Neuronal stem cell (in vitro differentiated cells): Measurements from ENCODE around the gene TESPA1.

Experiments used
- DNase-seq: peaks from one replicate; pipeline ENCODE4 v3.0.0-alpha.2; 2013; ENCODE audit warnings: low spot score
- H2AFZ ChIP-seq: one replicate; pipeline ENCODE4 v1.6.1; 2013; ENCODE audit warnings: mild to moderate bottlenecking, low read length, inconsistent platforms
- H2AK5ac ChIP-seq: 2 replicates; pipeline ENCODE4 v1.6.1; 2013; ENCODE audit warnings: low read depth, mild to moderate bottlenecking, inconsistent platforms, low read length, moderate library complexity, mixed read lengths
- H2BK120ac ChIP-seq: 2 replicates; pipeline ENCODE4 v1.6.1; 2013; ENCODE audit warnings: low read depth, mild to moderate bottlenecking, inconsistent platforms, low read length, moderate library complexity, mixed read lengths
- H2BK12ac ChIP-seq: one replicate; pipeline ENCODE4 v1.6.1; 2013; ENCODE audit warnings: low read length, inconsistent platforms
- H2BK15ac ChIP-seq: 2 replicates; pipeline ENCODE4 v1.6.1; 2013; ENCODE audit warnings: mild to moderate bottlenecking, low read length, inconsistent platforms, mixed read lengths
- H2BK5ac ChIP-seq: one replicate; pipeline ENCODE4 v1.6.1; 2013; ENCODE audit warnings: inconsistent platforms, mild to moderate bottlenecking, low read length, moderate library complexity
- H3K14ac ChIP-seq: one replicate; pipeline ENCODE4 v1.6.1; 2013; ENCODE audit warnings: low read length, inconsistent platforms
- H3K18ac ChIP-seq: 2 replicates; pipeline ENCODE4 v1.6.1; 2013; ENCODE audit warnings: low read length, inconsistent platforms
- H3K23ac ChIP-seq: 2 replicates; pipeline ENCODE4 v1.6.1; 2013; ENCODE audit warnings: low read depth, mild to moderate bottlenecking, mixed read lengths, low read length, inconsistent platforms; ENCODE audit not compliant: poor library complexity
- H3K27ac ChIP-seq: replicated peaks from 3 replicates; pipeline ENCODE4 v1.5.1; 2013; ENCODE audit warnings: low read length, inconsistent platforms
- H3K27me3 ChIP-seq, 3 experiments: 2 replicates each; pipeline ENCODE4 v1.6.1; 2013; ENCODE audit warnings: low read length in 3 of 3, mild to moderate bottlenecking in 2 of 3, inconsistent platforms in 1 of 3, low read depth in 1 of 3, mixed read lengths in 1 of 3, moderate library complexity in 1 of 3; ENCODE audit not compliant: control insufficient read depth in 3 of 3, insufficient read depth in 3 of 3
- H3K36me3 ChIP-seq, 2 donors: replicated peaks in 1 of 2; 2 replicates each; pipeline ENCODE4 v1.6.1; 2013; ENCODE audit warnings: low read length in 2 of 2; ENCODE audit not compliant: control insufficient read depth in 2 of 2, insufficient read depth in 2 of 2
- H3K4ac ChIP-seq: 2 replicates; pipeline ENCODE4 v1.6.1; 2013; ENCODE audit warnings: inconsistent platforms, mild to moderate bottlenecking, low read length, moderate library complexity
- H3K4me1 ChIP-seq, 2 donors: 1 replicate in 1 of 2; 2 replicates in 1 of 2; pipeline ENCODE4 v1.6.1; 2013; ENCODE audit warnings: low read length in 2 of 2, low read depth in 1 of 2; ENCODE audit not compliant: control insufficient read depth in 2 of 2, insufficient read depth in 1 of 2
- H3K4me2 ChIP-seq: one replicate; pipeline ENCODE4 v1.6.1; 2013; ENCODE audit warnings: mild to moderate bottlenecking, low read length, inconsistent platforms; ENCODE audit not compliant: insufficient read depth, poor library complexity, severe bottlenecking
- H3K4me3 ChIP-seq, 2 donors: 2 replicates each; pipeline ENCODE4 v1.5.1; 2013; ENCODE audit warnings: low read length in 2 of 2, mild to moderate bottlenecking in 2 of 2, inconsistent platforms in 1 of 2, moderate library complexity in 1 of 2
- H3K79me1 ChIP-seq: one replicate; pipeline ENCODE4 v1.6.1; 2013; ENCODE audit warnings: low read depth, mild to moderate bottlenecking, inconsistent platforms, low read length, moderate library complexity
- H3K9ac ChIP-seq: one replicate; pipeline ENCODE4 v1.6.1; 2013; ENCODE audit warnings: mild to moderate bottlenecking, low read depth, low read length, inconsistent platforms; ENCODE audit not compliant: poor library complexity
- H3K9me3 ChIP-seq, 2 donors: replicated peaks in 1 of 2; 2 replicates each; pipeline versions ENCODE3 to v1.6.1; 2013; ENCODE audit warnings: low read length in 2 of 2, mild to moderate bottlenecking in 2 of 2, inconsistent platforms in 1 of 2, low read depth in 1 of 2, mixed read lengths in 1 of 2, moderate library complexity in 1 of 2; ENCODE audit not compliant: control insufficient read depth in 2 of 2, insufficient read depth in 1 of 2
- H4K8ac ChIP-seq: one replicate; pipeline ENCODE4 v1.6.1; 2013; ENCODE audit warnings: low read depth, mild to moderate bottlenecking, inconsistent platforms, low read length, moderate library complexity
- H4K91ac ChIP-seq: one replicate; pipeline ENCODE4 v1.6.1; 2013; ENCODE audit warnings: low read length, low read depth, mild to moderate bottlenecking, inconsistent platforms; ENCODE audit not compliant: poor library complexity
- WGBS, 2 donors: extraction: QIAGEN DNeasy Blood & Tissue Kit; methylation state at CpG; one replicate each; pipeline ENCODE4 v1.1.7; 2013; ENCODE audit warnings: missing lambda C conversion rate in 2 of 2, mixed read lengths in 1 of 2; ENCODE audit not compliant: insufficient read length in 2 of 2, insufficient replicate concordance in 1 of 2; ENCODE audit errors: extremely low coverage in 2 of 2; 5-methylcytosine and 5-hydroxymethylcytosine counted together

Gene TESPA1

GRCh38 chr12:54940727-54941315, 43.7 kb downstream of the TESPA1 start:
- H3K4me3 ChIP-seq = no peak overlapping the region
- no peak overlapping the region for H3K18ac ChIP-seq
- no peak overlapping the region for H2BK12ac ChIP-seq
- no peak overlapping the region for H4K91ac ChIP-seq
- H2AFZ ChIP-seq = no peak overlapping the region
- no peak overlapping the region for H3K9ac ChIP-seq
- no peak overlapping the region for H2AK5ac ChIP-seq
- H3K4me2 ChIP-seq = no peak overlapping the region
- H3K4ac ChIP-seq = no peak overlapping the region
- no peak overlapping the region for H4K8ac ChIP-seq
- no peak for DNase-seq
- peaks cover 0 to 11% of the 10 kb centered on the region in 2 donors for H3K4me1 ChIP-seq
- H3K9me3 ChIP-seq = no peaks in the 10 kb centered on the region
- no CpG with 5 or more reads among the region's 6 CpGs for WGBS, 2 donors
- no peak overlapping the region for H2BK120ac ChIP-seq
- no peak overlapping the region for H3K14ac ChIP-seq
- peaks cover 0 to 5% (median 0%) of the 10 kb centered on the region in 3 experiments for H3K27me3 ChIP-seq
- no peak overlapping the region for H2BK15ac ChIP-seq
- H3K79me1 ChIP-seq = no peaks in the 10 kb centered on the region
- H3K27ac ChIP-seq = no peak overlapping the region
- H3K23ac ChIP-seq = no peak overlapping the region
- no peaks in the 10 kb centered on the region for H3K36me3 ChIP-seq
- no peak overlapping the region for H2BK5ac ChIP-seq

- H3K4ac ChIP-seq = no peak overlapping the region
- H3K9ac ChIP-seq = no peak overlapping the region
- no peak overlapping the region for H2BK120ac ChIP-seq
- no CpG with 5 or more reads among the region's 2 CpGs for WGBS, 2 donors
- H2BK15ac ChIP-seq = no peak overlapping the region
- no peak overlapping the region for H2BK12ac ChIP-seq
- H3K4me2 ChIP-seq = no peak overlapping the region
- no peak overlapping the region for H3K23ac ChIP-seq
- peaks cover 0 to 11% of the 10 kb centered on the region in 2 donors for H3K4me1 ChIP-seq
- no peaks in the 10 kb centered on the region for H3K79me1 ChIP-seq
- H3K27ac ChIP-seq = no peak overlapping the region
- H3K4me3 ChIP-seq = no peak overlapping the region
- no peak overlapping the region for H4K91ac ChIP-seq
- H4K8ac ChIP-seq = no peak overlapping the region
- no peak for DNase-seq
- no peak overlapping the region for H2BK5ac ChIP-seq
- H3K9me3 ChIP-seq = no peaks in the 10 kb centered on the region
- no peaks in the 10 kb centered on the region for H3K36me3 ChIP-seq
- H3K18ac ChIP-seq = no peak overlapping the region
- no peak overlapping the region for H2AK5ac ChIP-seq
- no peak overlapping the region for H3K14ac ChIP-seq
- no peak overlapping the region for H2AFZ ChIP-seq
- H3K27me3 ChIP-seq = peaks cover 0 to 5% (median 0%) of the 10 kb centered on the region in 3 experiments
These were observed 46.6 kb downstream of the TESPA1 start for GRCh38 chr12:54937929-54938328.

- Histone ChIP-seq H2BK120ac (no peak overlapping the region), H3K36me3 (no peaks in the 10 kb centered on the region)
These were observed 47.2 kb downstream of the TESPA1 start for GRCh38 chr12:54937376-54937775.

GRCh38 chr12:54936736-54937135, 47.8 kb downstream of the TESPA1 start:
- Histone ChIP-seq H3K27me3 (peaks cover 0 to 5% (median 0%) of the 10 kb centered on the region in 3 experiments), H3K18ac (no peak overlapping the region), H3K4me2 (no peak overlapping the region), H2AFZ (no peak overlapping the region), H2BK120ac (no peak overlapping the region), H3K36me3 (no peaks in the 10 kb centered on the region), H2BK5ac (no peak overlapping the region), H2BK15ac (no peak overlapping the region), H3K23ac (no peak overlapping the region), H4K8ac (no peak overlapping the region), H4K91ac (no peak overlapping the region), H3K4me3 (no peak overlapping the region), H3K27ac (no peak overlapping the region), H2BK12ac (no peak overlapping the region), H3K4ac (no peak overlapping the region), H3K79me1 (no peaks in the 10 kb centered on the region), H3K9me3 (no peaks in the 10 kb centered on the region), H3K9ac (no peak overlapping the region), H2AK5ac (no peak overlapping the region), H3K4me1 (peaks cover 0 to 7% of the 10 kb centered on the region in 2 donors), H3K14ac (no peak overlapping the region)
- no peak for DNase-seq
- WGBS, 2 donors = no CpG with 5 or more reads among the region's 3 CpGs

More at GRCh38 chr12:54937376-54937775, 47.2 kb downstream of the TESPA1 start:
- H2AFZ ChIP-seq = no peak overlapping the region
- no peak overlapping the region for H4K8ac ChIP-seq
- H3K14ac ChIP-seq = no peak overlapping the region
- no peak overlapping the region for H3K4me2 ChIP-seq
- no peak overlapping the region for H2AK5ac ChIP-seq
- H4K91ac ChIP-seq = no peak overlapping the region
- no peak overlapping the region for H2BK15ac ChIP-seq
- H3K4me3 ChIP-seq = no peak overlapping the region
- peaks cover 0 to 5% (median 0%) of the 10 kb centered on the region in 3 experiments for H3K27me3 ChIP-seq
- no peaks in the 10 kb centered on the region for H3K9me3 ChIP-seq
- no peak overlapping the region for H2BK12ac ChIP-seq
- H3K9ac ChIP-seq = no peak overlapping the region
- H3K27ac ChIP-seq = no peak overlapping the region
- H3K4ac ChIP-seq = no peak overlapping the region
- no peak overlapping the region for H2BK5ac ChIP-seq
- H3K4me1 ChIP-seq = peaks cover 0 to 11% of the 10 kb centered on the region in 2 donors
- H3K18ac ChIP-seq = no peak overlapping the region
- H3K23ac ChIP-seq = no peak overlapping the region
- no peak for DNase-seq
- no peaks in the 10 kb centered on the region for H3K79me1 ChIP-seq
